Measurements from ENCODE around the gene CPZ.

- TF ChIP-seq CTCF (conservative IDR thresholded peaks at IDR 0.05; ENCODE audit: low read depth in 2 of 2) (no peak), REST (IDR thresholded peaks at IDR 0.05; ENCODE audit: unreplicated experiment) (no peak), POLR2AphosphoS5 (IDR thresholded peaks at IDR 0.05; ENCODE audit: low read depth) (no peak), EZH2phosphoT487 (IDR thresholded peaks at IDR 0.05; ENCODE audit: unreplicated experiment) (no peak), EZH2 (IDR thresholded peaks at IDR 0.05; ENCODE audit: low read depth, unreplicated experiment) (no peak), ZNF114 (CRISPR knock-in tag; IDR thresholded peaks at IDR 0.05) (no peak), ZNF331 (CRISPR knock-in tag; IDR thresholded peaks at IDR 0.05; ENCODE audit: low read depth) (no peak)
Observed at GRCh38 chr4:8552024-8552423, 40.5 kb upstream of the CPZ start.

Measured in GM23338 (cell line).